ENCODE data around the gene ACOXL.

DNA sequence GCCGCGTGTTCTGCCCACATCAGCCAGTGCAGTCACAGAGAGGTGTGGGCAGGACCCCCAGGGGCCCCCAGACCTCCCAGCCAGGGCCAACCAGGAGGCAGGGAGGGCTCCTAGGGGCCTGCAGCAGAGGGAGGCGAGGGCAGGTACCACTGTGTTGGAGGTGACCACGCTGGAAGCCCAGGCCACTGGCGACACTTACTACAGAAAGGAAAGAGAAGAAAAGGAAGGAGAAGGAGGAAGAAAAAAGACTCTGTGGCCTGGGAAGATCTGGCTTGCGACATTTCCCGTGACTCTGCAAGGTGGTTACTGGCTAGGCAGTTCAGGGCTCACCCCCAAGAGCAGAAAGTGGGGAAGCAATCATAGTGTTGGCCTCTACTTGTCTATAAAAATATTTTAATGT lies 290.3 kb downstream of the ACOXL start:
- TF ChIP-seq, protein P1, sequence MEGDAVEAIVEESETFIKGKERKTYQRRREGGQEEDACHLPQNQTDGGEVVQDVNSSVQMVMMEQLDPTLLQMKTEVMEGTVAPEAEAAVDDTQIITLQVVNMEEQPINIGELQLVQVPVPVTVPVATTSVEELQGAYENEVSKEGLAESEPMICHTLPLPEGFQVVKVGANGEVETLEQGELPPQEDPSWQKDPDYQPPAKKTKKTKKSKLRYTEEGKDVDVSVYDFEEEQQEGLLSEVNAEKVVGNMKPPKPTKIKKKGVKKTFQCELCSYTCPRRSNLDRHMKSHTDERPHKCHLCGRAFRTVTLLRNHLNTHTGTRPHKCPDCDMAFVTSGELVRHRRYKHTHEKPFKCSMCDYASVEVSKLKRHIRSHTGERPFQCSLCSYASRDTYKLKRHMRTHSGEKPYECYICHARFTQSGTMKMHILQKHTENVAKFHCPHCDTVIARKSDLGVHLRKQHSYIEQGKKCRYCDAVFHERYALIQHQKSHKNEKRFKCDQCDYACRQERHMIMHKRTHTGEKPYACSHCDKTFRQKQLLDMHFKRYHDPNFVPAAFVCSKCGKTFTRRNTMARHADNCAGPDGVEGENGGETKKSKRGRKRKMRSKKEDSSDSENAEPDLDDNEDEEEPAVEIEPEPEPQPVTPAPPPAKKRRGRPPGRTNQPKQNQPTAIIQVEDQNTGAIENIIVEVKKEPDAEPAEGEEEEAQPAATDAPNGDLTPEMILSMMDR (IDR thresholded peaks at IDR 0.05; ENCODE audit: extremely low read depth in 1 of 2, insufficient read depth in 1 of 2, low read depth in 1 of 2, low read length in 2 of 2) = no peak
- TF ChIP-seq POLR2AphosphoS5 (IDR thresholded peaks at IDR 0.05; ENCODE audit: insufficient read depth, low read depth, low read length) (no peak), MYC (IDR thresholded peaks at IDR 0.05; ENCODE audit: low read depth, low read length) (no peak), EZH2 (IDR thresholded peaks at IDR 0.05; ENCODE audit: borderline replicate concordance, low read depth, low read length, severe bottlenecking) (no peak), GATA2 (IDR thresholded peaks at IDR 0.05; ENCODE audit: insufficient read depth, insufficient read length, low read depth, low read length) (no peak), POLR2A (IDR thresholded peaks at IDR 0.05; ENCODE audit: low read depth, low read length) (no peak), JUN (IDR thresholded peaks at IDR 0.05; ENCODE audit: borderline replicate concordance, insufficient read depth, insufficient read length, low read depth) (no peak)
